GM13977 (cell line): Measurements from ENCODE around the gene FAM78A.
"Not testable (repeated sequence)": the region's sequence is repeated elsewhere in the genome, so short reads cannot be mapped to it uniquely, and the experiment has no call there.

ENCODE experiments used
- DNase-seq: peaks from one replicate; pipeline ENCODE4 v3.0.0; 2012; ENCODE audit warnings: low spot score
- in situ Hi-C: fragments of 300-500 bp; cut with MboI; formaldehyde crosslinking; loops from one replicate; pipeline ENCODE4 v1.12.0; 2022; ENCODE audit warnings: low sequenced_read_pairs, low pct_unique_long_range_greater_than_20kb, mixed read lengths, inconsistent platforms; ENCODE audit not compliant: unreplicated experiment
- TF ChIP-seq, protein P1 (sequence below): IDR thresholded peaks from 2 replicates; pipeline ENCODE4 v1.5.1; 2012; ENCODE audit warnings: mild to moderate bottlenecking, control low read depth; ENCODE audit not compliant: insufficient read depth; ENCODE audit errors: extremely low read depth, missing control alignments

Gene FAM78A

DNA sequence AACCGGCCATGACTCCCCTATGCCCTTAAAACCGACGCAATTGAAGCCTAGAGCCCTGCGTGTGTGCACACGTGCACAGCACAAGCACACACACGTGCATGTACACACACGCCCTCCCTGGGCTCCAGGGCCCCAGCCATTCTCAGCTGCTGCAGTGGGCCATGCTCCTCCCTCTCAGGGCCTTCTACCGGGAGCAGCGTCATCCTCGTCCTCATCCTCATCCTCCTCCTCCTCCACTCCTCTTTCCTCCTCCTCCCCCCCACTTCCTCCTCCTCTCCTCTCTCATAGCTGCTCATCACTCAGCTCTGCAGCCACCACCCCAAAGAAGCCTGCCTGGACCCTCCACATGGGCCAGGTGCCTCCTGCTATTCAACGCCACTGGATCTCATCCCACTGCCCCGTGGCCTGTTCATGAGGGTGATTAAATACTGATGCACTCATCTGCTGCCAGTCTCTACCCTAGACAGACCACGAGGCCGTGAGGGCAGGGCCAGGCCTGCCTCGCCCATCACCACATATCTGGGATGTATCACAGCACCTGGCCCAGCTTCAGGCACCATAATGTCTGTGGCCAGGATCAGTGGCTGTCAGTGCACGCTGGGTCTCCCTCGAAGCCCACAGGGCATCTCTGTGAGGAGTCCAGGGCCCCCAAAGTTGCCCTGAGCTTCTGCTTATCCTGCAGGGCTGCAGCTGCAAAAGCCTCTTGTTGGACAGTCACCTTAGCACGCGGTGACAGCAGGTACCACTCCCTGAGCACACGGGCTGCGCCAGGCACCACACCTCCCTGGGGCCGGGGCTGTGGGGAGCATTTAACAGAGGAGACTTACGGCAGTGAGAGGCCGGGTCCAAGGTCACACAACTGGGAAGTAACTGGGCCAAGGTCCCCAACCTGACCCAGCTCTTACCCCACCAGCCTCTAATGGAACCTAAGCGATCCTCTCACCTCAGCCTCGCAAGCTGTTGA lies 9.8 kb downstream of the FAM78A start:
- in situ Hi-C loops: no loop called here
- TF ChIP-seq, protein P1, sequence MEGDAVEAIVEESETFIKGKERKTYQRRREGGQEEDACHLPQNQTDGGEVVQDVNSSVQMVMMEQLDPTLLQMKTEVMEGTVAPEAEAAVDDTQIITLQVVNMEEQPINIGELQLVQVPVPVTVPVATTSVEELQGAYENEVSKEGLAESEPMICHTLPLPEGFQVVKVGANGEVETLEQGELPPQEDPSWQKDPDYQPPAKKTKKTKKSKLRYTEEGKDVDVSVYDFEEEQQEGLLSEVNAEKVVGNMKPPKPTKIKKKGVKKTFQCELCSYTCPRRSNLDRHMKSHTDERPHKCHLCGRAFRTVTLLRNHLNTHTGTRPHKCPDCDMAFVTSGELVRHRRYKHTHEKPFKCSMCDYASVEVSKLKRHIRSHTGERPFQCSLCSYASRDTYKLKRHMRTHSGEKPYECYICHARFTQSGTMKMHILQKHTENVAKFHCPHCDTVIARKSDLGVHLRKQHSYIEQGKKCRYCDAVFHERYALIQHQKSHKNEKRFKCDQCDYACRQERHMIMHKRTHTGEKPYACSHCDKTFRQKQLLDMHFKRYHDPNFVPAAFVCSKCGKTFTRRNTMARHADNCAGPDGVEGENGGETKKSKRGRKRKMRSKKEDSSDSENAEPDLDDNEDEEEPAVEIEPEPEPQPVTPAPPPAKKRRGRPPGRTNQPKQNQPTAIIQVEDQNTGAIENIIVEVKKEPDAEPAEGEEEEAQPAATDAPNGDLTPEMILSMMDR: no peak
- no peak for DNase-seq

DNA sequence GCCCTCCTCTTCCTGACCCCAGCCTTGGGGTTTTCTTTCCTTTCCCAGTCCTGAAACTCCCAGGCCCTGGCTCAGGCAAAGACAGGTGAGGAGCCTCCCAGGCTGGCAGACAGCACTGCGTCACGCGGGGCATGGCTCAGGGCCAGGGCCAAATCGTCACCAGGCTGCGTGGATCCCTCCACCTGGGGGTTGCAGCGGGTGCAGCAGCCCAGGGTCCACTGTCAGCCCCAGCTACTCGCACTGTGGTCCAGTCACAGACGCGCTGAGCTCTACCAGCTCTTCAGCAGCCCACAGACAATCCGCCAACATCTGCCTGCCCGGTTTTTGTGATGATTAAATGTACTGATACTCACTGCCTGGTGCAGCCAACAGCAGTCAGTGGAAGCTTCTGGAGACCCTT lies 12.1 kb downstream of the FAM78A start:
- TF ChIP-seq, protein P1: no peak
- in situ Hi-C loops: no loop called here
- DNase-seq: no peak

GRCh38 chr9:131263701-131264100 lies 12.6 kb downstream of the FAM78A start:
- DNase-seq: no peak
- in situ Hi-C loops: no loop called here
- TF ChIP-seq, protein P1: no peak

- in situ Hi-C loops, DNase-seq: not testable (repeated sequence)
These were observed 13.3 kb downstream of the FAM78A start for GRCh38 chr9:131263033-131263343.

- TF ChIP-seq, protein P1: no peak
- in situ Hi-C loops: no loop called here
- no peak for DNase-seq
These were observed 13.8 kb downstream of the FAM78A start for GRCh38 chr9:131262327-131263032.

- DNase-seq: no peak
- TF ChIP-seq, protein P1: no peak
- in situ Hi-C loops: no loop called here
These were observed 15.4 kb downstream of the FAM78A start for GRCh38 chr9:131260751-131261452.
